Spleen (tissue), 7 donors: Measurements from ENCODE around the gene NXPH3.

Experiments used
- CTCF ChIP-seq, 11 experiments: fragments of 200-600 bp in 7 of 11; fragments of 450-650 bp in 4 of 11; sonication (generic) in 4 of 11; IDR thresholded peaks in 8 of 11; conservative IDR thresholded peaks in 3 of 11; 1 replicate in 7 of 11; 2 replicates in 4 of 11; pipeline versions ENCODE4 v1.4.0 to v1.8.0; 2016 to 2021; ENCODE audit warnings: antibody characterized with exemption in 11 of 11, inconsistent platforms in 4 of 11, mild to moderate bottlenecking in 1 of 11
- POLR2A ChIP-seq, 3 donors: fragments of 450-650 bp; IDR thresholded peaks; one replicate each; pipeline ENCODE4 v1.5.1; 2017; ENCODE audit warnings: antibody characterized with exemption in 3 of 3, mild to moderate bottlenecking in 1 of 3
- donor health status: DM: no; HTN: no; CAD: no; lungs with moderate emphysema.
- donor health status: DM: no; HTN: no; CAD: no.
- donor health status: DM: no; HTN: no; CAD: no.

DNA sequence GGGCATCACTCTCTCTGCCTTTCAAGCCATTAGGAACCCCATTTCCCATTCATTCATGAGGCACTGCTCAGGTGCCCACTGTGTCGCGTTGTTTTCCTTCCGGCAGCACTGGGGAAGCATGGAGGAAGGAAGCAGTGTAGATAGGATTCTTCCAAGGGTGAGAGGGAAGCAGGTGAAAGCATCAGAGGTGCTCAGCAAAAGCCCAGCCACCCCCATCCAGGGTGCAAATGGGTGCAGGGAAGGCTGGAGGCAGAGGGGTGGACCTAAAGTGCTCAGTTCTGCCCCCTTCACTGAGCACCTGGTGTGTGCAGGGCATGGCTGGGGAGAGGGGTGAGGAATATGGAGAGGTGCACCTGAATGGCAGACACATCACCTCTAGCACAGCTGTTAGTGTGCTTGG, 3.4 kb upstream of the NXPH3 start:
- TF ChIP-seq CTCF (IDR thresholded peaks at IDR 0.05 in 8 of 11, conservative IDR thresholded peaks at IDR 0.05 in 3 of 11) (no peak), POLR2A (IDR thresholded peaks at IDR 0.05) (no peak)
